C4-2B (cell line): Measurements from ENCODE around the gene YBX1.

Experiments used
- ZFX ChIP-seq: fragments of 450-650 bp; IDR thresholded peaks from 2 replicates; pipeline ENCODE4 v1.6.1; 2017
- TF ChIP-seq, protein P1 (sequence below): fragments of 450-650 bp; conservative IDR thresholded peaks from 2 replicates; pipeline ENCODE4 v1.5.1; 2017; ENCODE audit warnings: mild to moderate bottlenecking

DNA sequence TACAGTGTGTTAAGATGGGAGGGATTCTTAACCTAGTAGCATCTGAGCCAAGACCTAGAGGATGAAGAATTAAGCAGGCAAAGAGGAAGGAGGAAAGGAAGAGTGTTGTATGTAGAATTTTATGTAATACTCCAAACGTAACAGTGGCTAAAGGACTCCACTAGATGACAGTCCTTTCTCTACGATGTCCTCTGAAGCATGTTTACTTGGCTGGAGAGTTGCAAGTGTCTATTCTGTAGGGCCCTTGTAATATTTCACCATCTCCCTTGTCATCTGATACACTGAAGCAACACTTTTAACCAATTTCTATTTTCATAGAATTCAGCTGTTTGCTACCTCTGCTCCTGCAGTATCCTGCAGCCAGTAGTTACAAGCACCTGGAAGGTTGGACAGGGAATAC is 2.2 kb upstream of the YBX1 start:
- TF ChIP-seq, protein P1, sequence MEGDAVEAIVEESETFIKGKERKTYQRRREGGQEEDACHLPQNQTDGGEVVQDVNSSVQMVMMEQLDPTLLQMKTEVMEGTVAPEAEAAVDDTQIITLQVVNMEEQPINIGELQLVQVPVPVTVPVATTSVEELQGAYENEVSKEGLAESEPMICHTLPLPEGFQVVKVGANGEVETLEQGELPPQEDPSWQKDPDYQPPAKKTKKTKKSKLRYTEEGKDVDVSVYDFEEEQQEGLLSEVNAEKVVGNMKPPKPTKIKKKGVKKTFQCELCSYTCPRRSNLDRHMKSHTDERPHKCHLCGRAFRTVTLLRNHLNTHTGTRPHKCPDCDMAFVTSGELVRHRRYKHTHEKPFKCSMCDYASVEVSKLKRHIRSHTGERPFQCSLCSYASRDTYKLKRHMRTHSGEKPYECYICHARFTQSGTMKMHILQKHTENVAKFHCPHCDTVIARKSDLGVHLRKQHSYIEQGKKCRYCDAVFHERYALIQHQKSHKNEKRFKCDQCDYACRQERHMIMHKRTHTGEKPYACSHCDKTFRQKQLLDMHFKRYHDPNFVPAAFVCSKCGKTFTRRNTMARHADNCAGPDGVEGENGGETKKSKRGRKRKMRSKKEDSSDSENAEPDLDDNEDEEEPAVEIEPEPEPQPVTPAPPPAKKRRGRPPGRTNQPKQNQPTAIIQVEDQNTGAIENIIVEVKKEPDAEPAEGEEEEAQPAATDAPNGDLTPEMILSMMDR, result no peak
- TF ChIP-seq ZFX, result no peak
